PC-3 (cell line): ENCODE data around the gene GCM1. TPM values are rescaled to one million over a fixed set of nuclear protein-coding genes. Genes with fewer than 3 reads are reported as not detected.

Source experiments
- ATAC-seq: fragments of 200-7000 bp; cut with Tn5 transposase; 2 replicates; pipeline ENCODE4 v1.9.1; 2020; ENCODE audit warnings: mild to moderate bottlenecking, moderate library complexity
- BruUV-seq: library from RNA; stranded (reverse); fragments of 400-500 nt; replicated peaks from 2 replicates; lab custom pipeline; 2021; lab: Mats Ljungman, UMichigan
- CTCF ChIA-PET: fragments of 300-600 bp; sonication (Branson Sonifier 250); formaldehyde crosslinking; loops from one replicate; lab custom pipeline; 2022; ENCODE audit warnings: antibody characterized with exemption; lab: Charles Lee
- POLR2A ChIA-PET: fragments of 300-600 bp; sonication (Branson Sonifier 250); formaldehyde crosslinking; loops from one replicate; lab custom pipeline; 2022; ENCODE audit warnings: antibody characterized with exemption; ENCODE audit not compliant: unreplicated experiment; lab: Charles Lee
- DNase-seq: peaks from one replicate; pipeline ENCODE4 v3.0.0-alpha.2; 2015
- H2AFZ ChIP-seq: fragments of 300-600 bp; sonication (generic); 2 replicates; pipeline ENCODE4 v1.6.0; 2016; ENCODE audit warnings: antibody characterized with exemption, low read length
- H3F3A ChIP-seq: fragments of 300-600 bp; sonication (generic); one replicate; pipeline ENCODE4 v1.6.0; 2017; ENCODE audit warnings: antibody characterized with exemption, low read length, control low read depth, mild to moderate bottlenecking; ENCODE audit not compliant: unreplicated experiment
- H3K27ac ChIP-seq: fragments of 300-600 bp; sonication (generic); 2 replicates; pipeline ENCODE4 v1.5.1; 2016; ENCODE audit warnings: mild to moderate bottlenecking, low read length
- H3K27me3 ChIP-seq: fragments of 300-600 bp; sonication (generic); 2 replicates; pipeline ENCODE4 v1.6.1; 2016; ENCODE audit warnings: low read length, mixed read lengths
- H3K36me3 ChIP-seq: fragments of 300-600 bp; sonication (generic); 2 replicates; pipeline ENCODE4 v1.6.1; 2016; ENCODE audit warnings: low read depth, mixed run types, low read length, mixed read lengths
- H3K4me1 ChIP-seq: fragments of 300-600 bp; sonication (generic); 2 replicates; pipeline ENCODE4 v1.5.1; 2016; ENCODE audit warnings: low read length; ENCODE audit not compliant: insufficient read depth
- H3K4me2 ChIP-seq: fragments of 300-600 bp; sonication (generic); 2 replicates; pipeline ENCODE4 v1.6.0; 2016; ENCODE audit warnings: low read length
- H3K4me3 ChIP-seq: fragments of 300-600 bp; sonication (generic); 2 replicates; pipeline ENCODE4 v1.5.1; 2016; ENCODE audit warnings: mild to moderate bottlenecking, low read length, mixed read lengths
- H3K79me2 ChIP-seq: fragments of 300-600 bp; sonication (generic); 2 replicates; pipeline ENCODE4 v1.6.1; 2017; ENCODE audit warnings: low read length, mixed read lengths
- H3K9ac ChIP-seq: fragments of 300-600 bp; sonication (generic); 2 replicates; pipeline ENCODE4 v1.6.0; 2016; ENCODE audit warnings: mild to moderate bottlenecking, low read length
- H3K9me2 ChIP-seq: fragments of 300-600 bp; sonication (generic); replicated peaks from 2 replicates; pipeline ENCODE4 v1.6.1; 2016; ENCODE audit warnings: mixed run types, low read length, mixed read lengths
- H3K9me3 ChIP-seq: fragments of 300-600 bp; sonication (generic); 2 replicates; pipeline ENCODE4 v1.6.1; 2016; ENCODE audit warnings: low read length, mixed read lengths
- H4K20me1 ChIP-seq: fragments of 300-600 bp; sonication (generic); 2 replicates; pipeline ENCODE4 v1.6.1; 2016; ENCODE audit warnings: low read length, mixed read lengths
- EZH2 ChIP-seq: fragments of 300-600 bp; sonication (generic); IDR thresholded peaks from one replicate; pipeline ENCODE4 v1.6.1; 2017; ENCODE audit warnings: antibody characterized with exemption, mild to moderate bottlenecking, low read length; ENCODE audit not compliant: unreplicated experiment
- EZH2phosphoT487 ChIP-seq: fragments of 300-600 bp; sonication (generic); IDR thresholded peaks from 2 replicates; pipeline ENCODE4 v1.6.1; 2018; ENCODE audit warnings: mild to moderate bottlenecking, antibody characterized with exemption, low read length, borderline replicate concordance
- intact Hi-C: fragments of 100-400 bp; cut with micrococcal nuclease; formaldehyde crosslinking; loops from 2 replicates; pipeline ENCODE4 v1.9.0; 2023
- total RNA-seq: library from RNA; depleted of rRNA; stranded (reverse); fragments of >200 nt; gene quantifications from 2 replicates; pipeline ENCODE4 v1.2.3, GENCODE V29; 2014
- TF ChIP-seq, protein P1 (sequence below): fragments of 300-600 bp; sonication (generic); conservative IDR thresholded peaks from 2 replicates; pipeline ENCODE4 v1.5.1; 2017; ENCODE audit warnings: antibody characterized with exemption, low read depth, mild to moderate bottlenecking, low read length

Gene GCM1
- total RNA-seq, 1 experiment from 2014 or later: not detected

DNA sequence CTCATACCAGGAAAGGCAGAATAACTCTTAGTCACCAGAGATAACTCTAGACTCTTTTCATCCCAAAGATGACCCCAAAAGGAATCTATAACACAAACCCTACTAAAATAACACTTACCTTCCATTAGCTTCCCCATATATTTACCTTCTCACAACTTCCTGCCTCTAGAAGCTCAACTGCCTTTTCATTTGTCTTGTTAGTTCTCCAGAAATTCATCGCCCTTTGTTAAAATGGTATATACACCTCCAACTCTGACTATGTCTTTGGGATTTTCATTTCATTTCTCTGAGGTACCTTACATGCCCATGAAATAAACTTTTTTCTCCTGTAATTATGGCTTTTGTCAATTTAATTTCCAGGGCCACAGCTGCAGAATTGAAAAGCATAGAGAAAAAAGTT, 33.5 kb downstream of the GCM1 start:
- Histone ChIP-seq H3K4me3 (no peak overlapping the region), H3K27ac (no peak overlapping the region), H3K9me3 (no peaks in the 10 kb centered on the region), H2AFZ (no peak overlapping the region), H3K9me2 (no peaks in the 10 kb centered on the region), H3K4me2 (no peak overlapping the region), H3K9ac (no peak overlapping the region), H3K4me1 (peaks cover 49% of the 10 kb centered on the region), H3F3A (peaks cover 3% of the 10 kb centered on the region), H3K79me2 (no peaks in the 10 kb centered on the region), H4K20me1 (no peaks in the 10 kb centered on the region), H3K27me3 (no peaks in the 10 kb centered on the region), H3K36me3 (0 out of 2 replicates have a peak, but pooled peaks cover 2% of the 10 kb centered on the region)
- POLR2A ChIA-PET: no interaction called here
- CTCF ChIA-PET: interaction anchor here (0.7 kb wide), 1 partner anchor 56 kb away, joined by 3 read pairs; no protein-coding TSS in a partner anchor
- TF ChIP-seq EZH2 (no peak), EZH2phosphoT487 (no peak)
- TF ChIP-seq, protein P1, sequence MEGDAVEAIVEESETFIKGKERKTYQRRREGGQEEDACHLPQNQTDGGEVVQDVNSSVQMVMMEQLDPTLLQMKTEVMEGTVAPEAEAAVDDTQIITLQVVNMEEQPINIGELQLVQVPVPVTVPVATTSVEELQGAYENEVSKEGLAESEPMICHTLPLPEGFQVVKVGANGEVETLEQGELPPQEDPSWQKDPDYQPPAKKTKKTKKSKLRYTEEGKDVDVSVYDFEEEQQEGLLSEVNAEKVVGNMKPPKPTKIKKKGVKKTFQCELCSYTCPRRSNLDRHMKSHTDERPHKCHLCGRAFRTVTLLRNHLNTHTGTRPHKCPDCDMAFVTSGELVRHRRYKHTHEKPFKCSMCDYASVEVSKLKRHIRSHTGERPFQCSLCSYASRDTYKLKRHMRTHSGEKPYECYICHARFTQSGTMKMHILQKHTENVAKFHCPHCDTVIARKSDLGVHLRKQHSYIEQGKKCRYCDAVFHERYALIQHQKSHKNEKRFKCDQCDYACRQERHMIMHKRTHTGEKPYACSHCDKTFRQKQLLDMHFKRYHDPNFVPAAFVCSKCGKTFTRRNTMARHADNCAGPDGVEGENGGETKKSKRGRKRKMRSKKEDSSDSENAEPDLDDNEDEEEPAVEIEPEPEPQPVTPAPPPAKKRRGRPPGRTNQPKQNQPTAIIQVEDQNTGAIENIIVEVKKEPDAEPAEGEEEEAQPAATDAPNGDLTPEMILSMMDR: no peak
- ATAC-seq: no peak
- DNase-seq: no peak
- BruUV-seq: no TSS peak
- intact Hi-C loops: no loop called here

DNA sequence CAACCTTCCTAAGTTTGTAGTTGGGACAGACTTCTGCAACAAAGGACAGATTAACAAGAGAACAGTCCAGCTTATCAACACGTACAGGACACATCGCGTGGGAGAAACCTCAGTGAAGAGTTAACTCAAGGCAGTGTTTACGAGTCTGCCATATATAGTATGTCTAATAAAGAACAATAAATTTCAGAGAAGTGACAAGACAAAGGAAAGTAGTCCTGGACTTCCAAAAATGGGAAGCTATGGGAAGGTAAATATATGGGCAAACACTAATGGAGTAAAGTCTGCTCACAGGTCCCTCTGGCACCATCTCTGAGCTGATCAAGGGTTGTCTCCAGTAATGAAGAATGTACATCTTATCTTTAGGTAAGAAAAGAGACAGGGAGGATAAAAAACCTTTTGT, 34.9 kb downstream of the GCM1 start:
- H3K27ac ChIP-seq: peak overlapping the region; percentile 96
- no peak for DNase-seq
- no TSS peak for BruUV-seq
- no peak for ATAC-seq
- H3F3A ChIP-seq: no peaks in the 10 kb centered on the region
- TF ChIP-seq EZH2: no peak
- peak overlapping the region; percentile 34 for H3K9ac ChIP-seq
- H3K9me3 ChIP-seq: no peaks in the 10 kb centered on the region
- 0 out of 2 replicates have a peak overlapping the region, but pooled peaks have one; percentile 8 for H2AFZ ChIP-seq
- H3K4me3 ChIP-seq: no peak overlapping the region
- H3K4me1 ChIP-seq: peaks cover 37% of the 10 kb centered on the region
- H3K9me2 ChIP-seq: no peaks in the 10 kb centered on the region
- no peaks in the 10 kb centered on the region for H3K79me2 ChIP-seq
- 0 out of 2 replicates have a peak, but pooled peaks cover 2% of the 10 kb centered on the region for H3K36me3 ChIP-seq
- H4K20me1 ChIP-seq: no peaks in the 10 kb centered on the region
- ChIA-PET CTCF (no interaction called here), POLR2A (no interaction called here)
- intact Hi-C loops: loop anchor here (5.0 kb wide), 1 partner anchor 434 kb away; the partner anchor contains the start of gene GCLC
- H3K4me2 ChIP-seq: peak overlapping the region; percentile 81
- H3K27me3 ChIP-seq: no peaks in the 10 kb centered on the region

- intact Hi-C loops: loop anchor here (1.0 to 5.0 kb wide), 4 partner anchors 7 to 434 kb away; partner anchors contain the start of genes ELOVL5 and GCLC
- CTCF ChIA-PET: interaction anchor here (0.6 to 1.1 kb wide), 4 partner anchors 8 to 371 kb away, joined by 3 to 9 read pairs (median 6); no protein-coding TSS in a partner anchor
- BruUV-seq: TSS peak; percentile 44
- peak overlapping the region; percentile 52; the same call in 1 of the 2 replicates for H3K4me3 ChIP-seq
- H4K20me1 ChIP-seq: no peaks in the 10 kb centered on the region
- DNase-seq: peak; percentile 85
- peak overlapping the region; percentile 96 for H3K27ac ChIP-seq
- ATAC-seq: peak; percentile 53
- no peaks in the 10 kb centered on the region for H3K36me3 ChIP-seq
- H3K79me2 ChIP-seq: no peaks in the 10 kb centered on the region
- H3K9me2 ChIP-seq: no peaks in the 10 kb centered on the region
- no peaks in the 10 kb centered on the region for H3F3A ChIP-seq
- H3K4me1 ChIP-seq: peaks cover 37% of the 10 kb centered on the region
- POLR2A ChIA-PET: interaction anchor here (0.7 kb wide), 1 partner anchor 539 kb away, joined by 3 read pairs; no protein-coding TSS in a partner anchor
- H3K4me2 ChIP-seq: peak overlapping the region; percentile 81
- H2AFZ ChIP-seq: no peak overlapping the region
- H3K9me3 ChIP-seq: no peaks in the 10 kb centered on the region
- no peaks in the 10 kb centered on the region for H3K27me3 ChIP-seq
- peak overlapping the region; percentile 75 for H3K9ac ChIP-seq
- TF ChIP-seq EZH2: no peak
- TF ChIP-seq EZH2phosphoT487: no peak
- TF ChIP-seq, protein P1: no peak
Observed at GRCh38 chr6:53112871-53113270, 35.8 kb downstream of the GCM1 start.
